GM12874 (cell line): ENCODE results near the gene LSM3.

Source experiments
- CTCF ChIP-seq: IDR thresholded peaks from 2 replicates; pipeline ENCODE4 v1.5.1; 2011; ENCODE audit warnings: low read depth, mild to moderate bottlenecking, control low read depth, low read length, moderate library complexity; ENCODE audit not compliant: insufficient read depth

Gene LSM3

GRCh38 chr3:14214764-14215163, 36.1 kb downstream of the LSM3 start:
- no peak for TF ChIP-seq CTCF

GRCh38 chr3:14216257-14217048, 37.8 kb downstream of the LSM3 start:
- TF ChIP-seq CTCF: peak; percentile 67

GRCh38 chr3:14218355-14218754, 39.7 kb downstream of the LSM3 start:
- TF ChIP-seq CTCF: no peak

GRCh38 chr3:14220933-14221332, 42.3 kb downstream of the LSM3 start:
- no peak for TF ChIP-seq CTCF

- TF ChIP-seq CTCF: no peak
These were observed 43.3 kb downstream of the LSM3 start for GRCh38 chr3:14221902-14222301.

- no peak for TF ChIP-seq CTCF
These were observed 43.8 kb downstream of the LSM3 start for GRCh38 chr3:14222457-14222856.

- TF ChIP-seq CTCF: no peak
These were observed 44.4 kb downstream of the LSM3 start for GRCh38 chr3:14222900-14223594.
